ENCODE results near the gene PLXNA3.
"Not testable (repeated sequence)": the region's sequence is repeated elsewhere in the genome, so short reads cannot be mapped to it uniquely, and the experiment has no call there.

The PLXNA3 gene

DNA sequence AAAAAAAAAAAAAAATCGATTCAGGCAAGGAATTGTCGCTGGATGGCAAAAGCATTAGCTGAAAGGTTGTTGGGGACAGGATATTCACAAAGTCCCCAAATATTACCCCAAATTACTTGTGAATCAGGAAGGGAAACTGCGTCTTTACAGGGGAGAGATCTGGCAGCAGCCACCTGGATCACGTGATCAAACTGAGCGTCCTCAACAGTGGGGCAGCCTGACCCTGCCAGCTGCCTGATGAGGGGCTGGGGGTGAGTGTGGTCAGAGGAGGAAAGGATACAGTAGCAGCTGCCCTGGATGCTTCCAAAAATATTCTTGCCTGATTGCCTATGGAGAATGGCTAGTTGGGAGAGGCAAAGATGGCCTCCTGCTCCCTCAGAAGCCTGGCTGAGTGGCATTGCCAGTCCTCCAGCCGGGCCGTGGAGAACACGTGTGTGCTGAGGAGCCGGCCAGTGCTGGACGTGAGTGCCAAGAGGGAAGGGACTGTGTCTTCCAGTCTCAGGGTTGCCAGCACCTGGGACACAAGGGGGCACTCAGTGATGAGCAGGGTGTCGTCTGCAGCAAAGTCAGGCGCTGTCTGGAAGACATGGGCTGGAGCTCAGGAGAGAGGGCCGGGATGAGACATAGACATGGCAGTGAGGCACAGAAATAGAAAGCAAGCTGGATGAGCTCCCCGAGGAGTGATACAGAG, 24.0 kb downstream of the PLXNA3 start:
- no peak for DNase-seq

DNA sequence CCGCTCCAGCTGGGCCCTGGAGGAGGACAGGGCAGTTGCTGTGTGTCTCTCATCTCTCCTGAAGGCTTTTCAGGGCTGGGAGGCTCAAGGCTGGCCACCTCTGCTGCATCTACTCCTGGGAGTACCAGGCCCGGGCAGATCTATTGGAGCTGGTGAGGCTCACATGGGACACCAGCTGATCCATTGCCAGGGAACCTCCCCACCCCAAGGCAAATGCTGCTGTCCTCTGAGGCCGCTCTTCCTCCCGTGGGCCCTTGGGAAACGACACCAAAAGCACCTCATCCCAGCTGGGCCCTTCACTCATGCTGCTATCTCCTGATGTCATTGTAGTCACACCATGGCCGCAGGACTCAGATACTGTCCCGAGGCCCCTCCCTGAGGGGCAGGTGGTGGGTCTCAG, 24.7 kb downstream of the PLXNA3 start:
- no peak for DNase-seq

DNA sequence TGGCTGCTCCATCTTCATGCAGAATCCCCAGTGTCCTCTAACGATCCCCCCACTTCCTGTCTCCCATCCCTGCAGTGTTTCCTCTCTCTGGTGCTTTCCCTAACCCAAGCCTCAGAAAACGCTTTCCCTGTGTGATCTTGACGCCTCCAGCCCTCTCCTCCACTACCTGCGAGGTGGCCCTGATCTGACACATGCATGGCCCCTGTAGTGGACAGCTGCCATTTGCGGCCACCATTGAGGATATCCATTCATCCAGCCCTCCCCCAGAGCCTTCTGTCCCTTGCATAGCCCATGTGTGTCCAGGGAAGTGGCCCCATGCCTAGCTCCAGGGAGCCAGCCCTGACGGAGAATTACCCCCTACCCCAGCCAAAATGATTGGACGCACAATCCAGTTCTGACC, 25.2 kb downstream of the PLXNA3 start:
- no peak for DNase-seq

DNA sequence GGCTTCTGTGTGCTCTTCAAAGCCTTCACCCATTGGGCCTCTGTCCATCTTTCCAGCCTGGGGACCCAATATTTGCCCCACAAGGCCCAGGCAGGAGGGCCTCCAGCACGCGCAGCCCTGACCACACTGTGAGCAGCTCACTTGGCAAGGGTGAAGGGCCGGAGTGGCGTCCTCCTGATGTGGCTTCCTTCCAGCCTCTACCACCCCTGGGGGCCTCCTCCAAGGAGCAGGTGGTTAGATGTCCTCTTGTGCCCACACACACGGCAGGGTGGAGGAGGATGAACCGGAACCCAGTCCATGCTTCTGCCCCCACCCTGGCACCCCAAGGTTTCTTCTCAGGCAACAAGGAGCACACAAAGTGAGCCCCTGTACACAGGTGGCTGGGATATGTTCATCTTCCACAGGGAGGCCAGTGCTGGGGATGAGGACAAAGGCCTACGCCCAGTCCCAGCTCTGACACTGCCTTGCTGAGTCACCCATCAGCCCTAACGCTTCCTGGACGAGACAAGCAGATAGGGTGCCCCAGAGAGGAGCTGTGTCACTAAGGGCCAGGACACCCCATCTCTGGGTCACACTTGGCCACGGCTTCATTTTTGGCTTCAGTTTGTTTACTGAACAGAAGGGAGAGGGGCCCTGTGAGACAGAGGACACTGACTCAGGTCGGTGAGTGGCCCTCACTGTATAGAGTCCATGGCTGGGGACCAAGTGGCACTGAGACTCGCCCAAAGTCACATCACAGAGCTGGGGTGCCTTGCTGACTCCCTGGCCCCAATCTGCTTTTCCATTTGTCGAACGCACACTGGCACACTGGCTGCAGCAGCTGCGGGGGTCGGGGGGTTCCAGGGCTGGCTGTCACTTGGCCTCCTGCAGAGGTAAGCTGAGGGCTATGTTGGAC, 26.4 kb downstream of the PLXNA3 start:
- DNase-seq = no peak

DNA sequence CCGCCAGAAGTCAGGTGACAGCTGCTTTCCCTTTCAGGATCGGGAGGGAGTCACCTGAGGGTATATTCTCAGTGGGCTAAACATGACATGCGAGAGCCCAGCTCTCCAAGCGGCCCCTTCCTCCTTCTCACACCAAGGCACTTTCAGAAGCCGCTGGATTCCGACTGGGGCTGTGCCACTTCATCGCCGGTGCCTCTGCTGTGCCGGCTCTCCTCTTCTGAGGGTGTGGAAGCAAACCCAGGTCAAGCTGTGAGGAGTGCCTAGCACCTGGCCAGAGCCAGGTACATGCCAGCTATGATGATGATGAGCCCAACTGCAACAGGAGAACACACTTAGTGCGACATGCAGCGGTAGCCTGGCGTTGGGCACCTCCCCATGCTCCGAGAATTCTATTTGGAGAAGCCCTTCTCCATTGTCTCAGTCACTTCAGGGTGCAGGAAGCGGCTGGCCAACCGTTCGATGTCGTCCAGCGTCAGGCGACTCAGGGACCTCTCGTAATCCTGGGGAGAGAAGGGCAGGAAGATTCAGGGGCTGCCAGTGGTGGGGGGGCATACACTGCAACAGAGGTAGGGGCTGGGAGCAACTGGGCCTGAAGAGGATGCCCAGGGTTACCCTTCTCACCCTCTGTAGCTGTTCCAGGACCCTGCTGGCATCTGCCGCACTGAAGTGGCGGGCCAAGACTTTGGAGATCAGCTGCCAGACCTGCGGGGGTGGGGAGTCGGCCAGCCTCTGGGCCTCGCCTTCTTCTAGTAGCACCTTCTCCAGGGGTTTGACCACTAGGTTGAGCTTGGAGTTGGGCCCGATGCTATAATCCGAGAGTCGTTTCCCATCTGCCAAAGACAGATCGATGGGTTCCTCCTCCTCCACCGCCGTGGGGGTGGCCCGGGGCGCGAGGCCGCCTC, 27.3 kb downstream of the PLXNA3 start:
- DNase-seq = no peak

DNA sequence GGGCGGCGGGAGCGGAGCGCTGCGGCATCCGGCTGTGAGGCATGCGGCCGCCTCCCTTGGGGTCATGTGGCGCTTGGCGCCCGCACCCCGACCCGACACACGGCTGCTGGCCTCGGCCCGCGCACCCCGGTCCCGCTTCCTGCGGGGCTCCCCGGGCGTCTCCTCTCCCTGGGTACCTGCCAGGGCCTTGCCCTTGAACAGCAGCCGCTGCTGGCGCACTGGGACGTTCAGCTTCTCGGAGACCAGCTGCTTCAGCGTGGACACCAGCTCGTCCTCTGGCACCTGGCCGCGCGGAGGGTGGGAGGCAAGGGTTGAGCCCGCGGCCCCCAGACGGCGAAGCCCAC, 27.9 kb downstream of the PLXNA3 start:
- no peak for DNase-seq

DNA sequence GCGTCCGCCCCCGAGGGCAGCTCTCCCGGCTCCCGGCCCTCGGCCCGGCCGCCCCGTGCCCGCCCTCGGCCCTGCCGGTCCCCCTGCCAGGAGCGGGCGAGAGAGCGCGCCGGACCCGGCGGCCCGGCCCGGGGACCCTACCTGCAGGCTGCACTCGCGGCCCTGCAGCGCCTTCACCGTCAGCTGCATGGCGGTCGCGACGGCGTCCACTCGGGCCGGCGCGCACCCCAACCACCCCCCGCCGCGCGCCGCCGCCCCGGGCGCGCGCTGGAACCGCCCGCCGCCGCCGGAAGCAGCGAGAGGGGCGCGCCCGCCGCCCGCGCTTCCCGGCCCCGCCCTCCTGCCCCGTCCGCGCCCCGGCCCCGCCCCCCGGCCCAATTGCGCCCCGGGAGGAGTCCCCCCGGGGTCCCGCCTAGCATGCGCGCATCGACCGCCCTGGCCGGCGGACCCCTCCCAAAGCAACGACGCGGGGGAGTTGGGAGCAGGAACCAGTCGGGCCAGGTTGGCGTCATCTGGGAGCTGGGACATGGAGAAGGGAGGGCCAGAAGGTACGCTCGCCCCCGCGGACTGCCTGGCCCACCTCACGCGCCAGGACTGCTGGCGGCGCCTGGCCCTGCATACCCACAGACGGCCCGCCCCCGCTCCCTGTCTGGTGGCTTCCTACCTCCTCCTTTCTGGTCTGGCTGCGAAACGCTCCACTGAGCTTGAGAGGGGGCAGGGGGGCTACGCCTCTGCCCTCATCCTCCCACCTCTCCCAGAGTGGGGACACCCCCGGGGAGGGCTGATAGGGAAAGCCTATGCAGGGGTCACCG, 28.5 kb downstream of the PLXNA3 start, which contains the start of gene UBL4A:
Gene UBL4A (minus strand): TSS at position 220 of the 812 bp plus-strand sequence. CDS start 31 bp downstream, at position 189.
- DNase-seq = no peak

DNA sequence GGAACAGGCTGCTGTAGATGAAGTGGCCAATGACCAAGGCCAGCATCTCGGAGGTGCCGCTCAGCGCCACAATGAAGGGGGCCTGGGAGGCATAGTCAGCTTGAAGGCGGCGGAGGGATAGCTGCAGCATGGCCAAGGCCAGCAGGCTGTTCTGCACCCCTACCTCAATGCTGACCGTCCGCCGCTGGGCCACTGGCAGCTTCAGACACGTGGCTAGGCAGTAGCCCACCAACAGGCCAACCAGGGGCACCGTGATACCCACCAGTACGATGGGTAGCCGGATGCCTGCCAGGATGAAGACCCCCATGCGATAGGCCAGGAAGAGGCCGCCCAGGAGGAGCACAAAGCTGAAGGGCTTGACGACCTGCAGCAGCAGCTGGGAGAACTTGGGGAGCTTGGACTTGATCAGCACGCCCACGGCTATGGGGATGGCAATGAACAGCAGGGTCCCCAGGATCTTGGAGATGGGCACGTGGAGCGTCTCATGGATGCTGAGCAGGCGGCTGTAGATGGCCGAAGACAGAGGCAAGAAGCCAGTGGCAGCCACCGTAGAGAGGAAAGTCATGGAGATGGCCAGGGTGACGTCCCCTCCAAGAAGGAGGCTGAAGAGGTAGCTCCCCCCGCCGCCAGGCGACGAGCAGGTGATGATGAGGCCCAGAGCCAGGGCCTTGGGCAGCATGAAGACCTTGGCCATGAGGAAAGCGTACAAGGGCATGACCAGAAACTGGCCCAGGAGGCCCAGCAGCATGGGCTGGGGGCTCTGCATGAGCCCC, 29.6 kb downstream of the PLXNA3 start:
- DNase-seq = no peak

DNA sequence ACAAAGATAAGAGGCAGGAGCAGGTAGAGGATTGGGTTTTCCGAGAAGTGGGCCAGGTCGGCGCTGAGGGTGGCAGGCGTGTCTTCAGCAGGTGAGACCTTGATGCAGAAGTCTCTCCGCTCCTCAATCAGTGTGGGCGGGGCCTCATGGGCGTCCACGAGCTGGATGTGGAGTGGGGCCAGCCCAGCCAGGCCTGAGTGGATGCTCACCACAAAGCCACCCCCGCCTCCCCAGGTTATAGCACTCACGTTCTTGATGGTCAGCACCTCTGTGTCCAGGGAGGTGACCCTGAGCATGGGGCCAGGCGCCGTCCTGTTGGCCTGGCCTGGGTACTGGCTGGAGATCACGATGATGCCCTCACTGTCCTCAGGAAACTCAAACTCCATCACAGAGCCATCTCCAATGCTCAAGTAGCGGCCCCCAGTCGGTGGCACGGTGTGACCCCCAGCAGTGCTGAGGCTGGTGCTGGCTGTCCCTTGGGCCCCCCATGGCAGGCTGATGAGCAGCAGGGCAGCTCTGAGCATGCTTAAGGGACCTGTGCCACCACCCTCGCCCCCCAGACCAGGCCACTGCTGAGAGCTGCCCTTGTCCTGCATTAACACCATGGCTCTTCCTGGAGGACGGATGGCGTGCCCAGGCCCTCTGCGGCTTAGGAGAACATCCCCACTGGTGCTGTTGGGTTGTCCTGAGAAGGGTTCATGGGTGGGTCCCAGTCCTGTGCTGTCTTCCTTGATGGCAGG, 30.4 kb downstream of the PLXNA3 start:
- DNase-seq = no peak

DNA sequence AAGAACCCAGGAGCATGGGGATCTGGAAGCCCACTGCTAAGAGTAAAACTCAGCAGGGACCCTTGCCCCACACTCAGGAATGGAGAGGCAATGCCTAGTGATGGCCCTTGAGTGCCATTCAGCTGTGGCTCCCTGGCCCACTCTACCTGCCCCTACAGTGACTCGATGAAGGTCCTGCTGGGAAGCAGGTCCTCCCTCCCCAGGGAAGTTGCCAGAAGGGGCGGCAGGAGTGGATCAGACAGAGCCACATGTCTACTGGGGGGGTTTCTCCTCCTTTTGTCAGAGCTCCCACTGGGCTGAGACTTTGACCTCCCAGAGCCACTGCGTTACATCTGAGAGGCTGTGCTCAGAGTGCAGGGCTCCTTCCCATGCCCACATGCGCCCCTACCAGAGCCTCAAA, 31.1 kb downstream of the PLXNA3 start:
- DNase-seq = no peak

DNA sequence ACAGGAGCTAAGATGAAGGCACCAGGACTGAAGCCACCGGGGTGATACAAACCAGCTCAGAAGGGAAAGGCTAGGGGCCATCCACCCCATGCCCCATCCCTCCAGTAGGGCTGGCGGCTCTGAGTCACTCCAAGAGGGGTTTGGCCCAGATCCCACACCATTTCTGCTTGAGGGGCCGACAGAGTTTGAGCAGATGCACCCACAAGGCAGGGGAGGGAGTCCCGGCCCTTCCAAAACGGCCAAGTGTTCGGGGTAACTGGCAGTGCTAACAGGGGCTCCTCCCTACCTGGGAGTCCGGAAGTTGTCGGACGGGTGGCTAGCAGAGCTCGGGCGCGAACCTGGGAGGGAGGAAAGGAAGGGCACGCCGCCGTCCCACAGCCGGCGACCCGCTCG, 31.9 kb downstream of the PLXNA3 start:
- no peak for DNase-seq

DNA sequence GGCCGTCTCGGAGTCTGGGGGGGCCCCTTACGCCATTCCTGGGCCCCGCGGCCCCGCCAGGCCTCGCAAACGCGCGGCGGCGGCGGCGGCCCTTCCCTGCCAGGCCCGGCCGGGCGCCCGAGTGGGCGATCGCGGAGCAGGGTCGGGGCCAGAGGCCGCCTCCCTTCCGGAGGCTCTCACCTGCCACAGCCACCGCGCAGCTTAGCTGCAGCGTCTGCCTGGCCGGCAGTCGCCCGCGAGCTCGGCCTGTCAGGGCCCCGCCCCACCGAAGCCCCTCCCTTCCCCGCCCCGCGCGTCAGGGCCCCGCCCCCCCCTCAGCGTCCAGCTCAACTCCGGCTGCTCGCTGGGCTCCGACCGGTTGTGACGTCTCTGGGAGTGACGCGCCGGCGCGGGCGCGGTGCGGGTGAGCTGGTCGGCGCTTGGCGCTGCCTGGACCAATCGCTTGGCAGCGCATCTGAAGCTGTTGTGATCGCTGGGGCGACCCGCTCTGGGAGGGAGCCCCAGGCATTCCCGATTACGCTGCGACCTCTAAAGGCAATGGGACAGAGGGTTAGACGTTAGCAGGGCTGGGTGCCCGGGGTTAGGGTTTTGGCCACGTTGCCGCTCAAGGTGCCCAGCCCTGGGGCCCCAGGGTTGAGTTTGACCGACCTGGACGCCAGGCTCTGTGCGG, 32.5 kb downstream of the PLXNA3 start, which contains the start of gene SLC10A3:
Gene SLC10A3 (minus strand): TSS at position 216 of the 670 bp plus-strand sequence. CDS start 1,689 bp downstream, outside the sequence.
- DNase-seq = peak; percentile 67

DNA sequence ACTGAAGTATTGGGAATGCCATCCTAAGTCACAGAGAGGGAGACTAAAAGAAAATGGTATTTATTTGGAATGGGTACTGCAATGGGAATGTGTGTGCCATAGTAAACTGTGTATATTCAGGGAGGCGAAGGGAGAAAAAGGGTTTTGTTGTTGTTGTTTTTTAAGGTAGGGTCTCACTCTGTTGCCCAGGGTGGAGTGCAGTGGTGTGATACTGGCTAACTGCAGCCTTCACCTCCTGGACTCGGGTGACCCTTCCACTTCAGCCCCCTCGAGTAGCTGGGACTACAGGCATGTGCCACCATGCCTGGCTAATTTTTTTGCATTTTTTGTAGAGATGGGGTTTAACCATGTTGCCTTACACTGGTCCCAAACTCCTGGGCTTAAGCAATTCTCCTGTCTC, 36.6 kb downstream of the PLXNA3 start:
- no peak for DNase-seq

DNA sequence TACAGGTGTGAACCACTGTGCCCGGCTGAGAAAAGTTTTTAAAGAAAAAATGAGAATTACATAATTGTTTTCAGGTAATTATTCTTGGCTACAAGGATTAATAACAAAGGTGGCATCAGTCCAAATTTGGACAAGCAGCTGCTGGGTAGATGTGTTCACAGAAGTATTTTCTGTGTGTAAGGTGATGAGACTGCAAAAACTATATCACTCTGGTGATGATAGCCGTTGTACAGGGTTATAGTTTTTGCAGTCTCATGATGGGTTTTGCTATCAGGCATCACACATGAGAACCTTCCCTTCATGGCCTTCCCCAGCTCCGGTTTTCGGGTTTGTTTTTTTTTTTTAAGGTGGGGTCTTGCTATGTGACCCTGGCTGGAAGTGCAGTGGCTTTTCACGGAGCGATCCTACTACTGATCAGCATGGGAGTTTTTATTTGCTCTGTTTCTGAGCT, 37.4 kb downstream of the PLXNA3 start:
- no peak for DNase-seq

DNA sequence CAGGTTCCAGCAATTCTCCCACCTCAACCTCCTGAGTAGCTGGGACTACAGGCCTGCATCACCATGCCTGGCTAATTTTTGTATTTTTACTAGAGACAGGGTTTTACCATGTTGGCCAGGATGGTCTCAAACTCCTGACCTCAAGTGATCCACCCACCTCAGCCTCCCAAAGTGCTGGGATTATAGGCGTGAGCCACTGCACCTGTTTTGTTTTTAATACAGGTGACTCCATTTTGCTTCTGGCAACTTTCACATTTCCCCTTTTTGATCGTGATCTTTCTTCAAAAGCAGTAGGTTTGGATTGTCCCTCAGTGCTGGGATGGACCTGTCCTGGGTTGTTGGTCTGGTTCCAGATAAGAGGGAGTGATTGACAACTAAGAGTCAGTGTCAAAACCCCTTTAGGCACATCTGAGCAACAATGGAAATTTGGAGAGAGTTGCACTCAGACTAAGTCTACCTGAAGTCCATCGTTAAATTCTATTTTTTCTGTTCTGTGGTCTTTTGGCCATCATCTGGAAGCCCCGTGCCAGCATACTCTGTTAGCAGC, 38.6 kb downstream of the PLXNA3 start:
- not testable (repeated sequence) for DNase-seq

DNA sequence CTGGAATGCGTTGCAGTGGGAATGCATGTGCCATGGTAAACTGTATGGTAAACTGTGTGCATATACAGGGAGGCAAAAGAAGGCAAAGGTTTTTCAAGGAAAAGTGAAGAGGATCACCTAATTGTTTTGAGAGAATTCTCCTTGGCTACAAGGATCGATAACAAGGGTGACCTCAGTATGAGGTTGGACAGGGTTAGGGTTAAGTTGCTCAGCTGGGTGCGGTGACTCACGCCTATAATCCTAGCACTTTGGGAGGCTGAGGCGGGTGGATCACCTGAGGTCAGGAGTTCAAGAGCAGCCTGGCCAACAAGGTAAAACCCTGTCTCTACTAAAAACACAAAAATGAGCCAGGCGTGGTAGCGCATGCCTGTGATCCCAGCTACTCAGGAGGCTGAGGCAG, 43.3 kb downstream of the PLXNA3 start:
- not testable (repeated sequence) for DNase-seq

DNA sequence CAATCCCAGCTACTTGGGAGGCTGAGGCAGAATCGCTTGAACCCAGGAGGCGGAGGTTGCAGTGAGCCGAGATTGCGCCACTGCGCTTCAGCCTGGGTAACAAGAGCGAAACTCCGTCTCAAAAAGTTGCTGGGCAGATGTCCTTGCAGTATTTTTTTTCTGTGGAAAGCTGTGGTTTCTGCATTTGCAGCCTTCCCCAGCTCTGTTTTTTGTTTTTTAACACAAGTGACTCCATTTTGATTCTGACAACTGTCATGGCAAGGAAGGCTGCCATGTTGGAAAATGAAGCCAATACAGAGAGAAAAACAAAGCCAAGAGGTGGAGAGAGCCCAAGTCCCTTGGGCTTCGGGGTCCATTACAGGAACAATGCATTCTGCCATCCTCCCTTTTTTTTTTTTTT, 44.0 kb downstream of the PLXNA3 start:
- DNase-seq = no peak

DNA sequence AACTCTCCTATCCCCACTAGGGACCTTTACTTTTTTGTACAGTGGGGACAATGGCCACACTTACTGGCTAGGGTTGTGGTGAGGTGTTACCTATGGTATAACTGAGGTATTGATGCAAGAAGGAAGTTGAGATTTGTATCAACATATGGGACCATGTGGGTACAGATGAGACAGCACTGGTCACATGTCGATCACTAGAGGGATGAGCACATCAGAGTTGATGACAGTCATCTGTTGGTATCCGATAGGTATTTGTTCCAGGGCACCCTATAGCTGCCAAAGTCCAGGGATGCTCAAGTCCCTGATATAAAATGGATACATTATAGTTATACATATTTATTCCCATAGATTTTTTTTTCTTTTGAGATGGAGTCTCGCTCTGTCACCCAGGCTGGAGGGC, 44.9 kb downstream of the PLXNA3 start:
- DNase-seq = no peak

DNA sequence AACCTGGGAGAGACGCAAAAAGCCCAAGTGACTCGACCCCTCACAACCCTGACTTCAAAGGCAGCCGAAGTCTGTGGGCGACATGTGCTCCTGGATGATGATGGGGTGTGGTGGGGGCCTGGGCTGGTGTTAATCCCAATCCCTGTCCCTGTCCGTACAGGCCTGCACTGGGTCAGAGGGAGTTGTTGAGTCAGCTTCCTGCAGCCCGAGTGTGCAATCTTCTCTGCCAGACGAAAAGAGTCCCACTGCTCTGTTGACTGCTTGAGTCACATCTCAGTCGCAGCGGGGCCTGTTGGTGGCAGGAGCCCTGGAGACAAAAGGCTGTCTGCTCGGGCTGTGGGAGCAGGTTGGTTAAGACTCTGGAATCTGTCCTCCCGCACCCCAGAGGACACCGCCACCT, 47.7 kb downstream of the PLXNA3 start:
- DNase-seq = no peak

Data from NCI-H187 treated with DMSO at 0.1 percent for 48 hours (cell line).